Measurements from ENCODE around the gene FAM222B. TPM values are rescaled to one million over a fixed set of nuclear protein-coding genes. Genes with fewer than 3 reads are reported as not detected.
A peak's percentile ranks its signal among the peaks of the same experiment; 100 is the strongest.

Gene FAM222B
- total RNA-seq, 3 donors from 2014 or later, result 9.7 to 12.0 (median 10.5) TPM

- H3K36me3 ChIP-seq, result no peaks in the 10 kb centered on the region
- H3K27me3 ChIP-seq, result no peaks in the 10 kb centered on the region
- TF ChIP-seq POLR2A (IDR thresholded peaks at IDR 0.05), result no peak
- no peak for TF ChIP-seq POLR2AphosphoS5 (IDR thresholded peaks at IDR 0.05)
- TF ChIP-seq CTCF (IDR thresholded peaks at IDR 0.05), result no peak
- H3K9me3 ChIP-seq, result no peaks in the 10 kb centered on the region
- H3K4me1 ChIP-seq, result peaks cover 0 to 4% of the 10 kb centered on the region in 2 donors
- no peak for DNase-seq (ENCODE audit: low spot score in 2 of 2)
- no peak overlapping the region for H3K4me3 ChIP-seq
- intact Hi-C loops (cut with DNase I; ENCODE audit: low total_unique reads), result no loop called here
- no peak overlapping the region for H3K27ac ChIP-seq
These were observed 46.2 kb upstream of the FAM222B start for GRCh38 chr17:28888832-28889231.

- H3K27ac ChIP-seq, result no peak overlapping the region
- no peaks in the 10 kb centered on the region for H3K36me3 ChIP-seq
- H3K27me3 ChIP-seq, result no peaks in the 10 kb centered on the region
- intact Hi-C loops (cut with DNase I; ENCODE audit: low total_unique reads), result no loop called here
- no peak for DNase-seq (ENCODE audit: low spot score in 2 of 2)
- no peaks in the 10 kb centered on the region for H3K9me3 ChIP-seq
- H3K4me1 ChIP-seq, result no peaks in the 10 kb centered on the region
- no peak overlapping the region for H3K4me3 ChIP-seq
- TF ChIP-seq POLR2A (IDR thresholded peaks at IDR 0.05) (no peak), POLR2AphosphoS5 (IDR thresholded peaks at IDR 0.05) (no peak)
These were observed 45.4 kb upstream of the FAM222B start for GRCh38 chr17:28887871-28888471.

- Histone ChIP-seq H3K9me3 (no peaks in the 10 kb centered on the region), H3K36me3 (peaks cover 7% of the 10 kb centered on the region), H3K27ac (no peak overlapping the region), H3K4me3 (no peak overlapping the region), H3K4me1 (no peaks in the 10 kb centered on the region), H3K27me3 (no peaks in the 10 kb centered on the region)
- TF ChIP-seq POLR2A (IDR thresholded peaks at IDR 0.05) (no peak), CTCF (IDR thresholded peaks at IDR 0.05) (no peak), POLR2AphosphoS5 (IDR thresholded peaks at IDR 0.05) (no peak)
- intact Hi-C loops (cut with DNase I; ENCODE audit: low total_unique reads), result no loop called here
- DNase-seq (ENCODE audit: low spot score in 2 of 2), result no peak
These were observed 43.4 kb upstream of the FAM222B start for GRCh38 chr17:28885951-28886350.

GRCh38 chr17:28885363-28885762 is 42.8 kb upstream of the FAM222B start:
- Histone ChIP-seq H3K27me3 (no peaks in the 10 kb centered on the region), H3K27ac (no peak overlapping the region), H3K4me1 (no peaks in the 10 kb centered on the region), H3K9me3 (no peaks in the 10 kb centered on the region), H3K36me3 (peaks cover 13% of the 10 kb centered on the region), H3K4me3 (no peak overlapping the region)
- no peak for TF ChIP-seq POLR2A (IDR thresholded peaks at IDR 0.05)
- TF ChIP-seq POLR2AphosphoS5 (IDR thresholded peaks at IDR 0.05), result no peak
- no peak for TF ChIP-seq CTCF (IDR thresholded peaks at IDR 0.05)
- intact Hi-C loops (cut with DNase I; ENCODE audit: low total_unique reads), result no loop called here
- no peak for DNase-seq (ENCODE audit: low spot score in 2 of 2)

- intact Hi-C loops (cut with DNase I; ENCODE audit: low total_unique reads), result no loop called here
- TF ChIP-seq POLR2AphosphoS5 (IDR thresholded peaks at IDR 0.05) (no peak), POLR2A (IDR thresholded peaks at IDR 0.05) (no peak), CTCF (IDR thresholded peaks at IDR 0.05) (no peak)
These were observed 41.5 kb upstream of the FAM222B start for GRCh38 chr17:28883967-28884702.

More at GRCh38 chr17:28883967-28884702, 41.5 kb upstream of the FAM222B start:
- Histone ChIP-seq H3K4me3 (no peak overlapping the region), H3K27me3 (no peaks in the 10 kb centered on the region), H3K27ac (peak overlapping the region; percentile 7 to 25), H3K9me3 (no peaks in the 10 kb centered on the region), H3K4me1 (no peaks in the 10 kb centered on the region), H3K36me3 (peaks cover 18% of the 10 kb centered on the region)
- no peak for DNase-seq (ENCODE audit: low spot score in 2 of 2)
